B cell (primary cell): ENCODE results near the gene KCNH5. TPM values are rescaled to one million over a fixed set of nuclear protein-coding genes. Genes with fewer than 3 reads are reported as not detected.

ENCODE experiments used
- ATAC-seq: fragments of 200-7000 bp; cut with Tn5 transposase; one replicate; pipeline ENCODE4 v1.10.0; 2021; ENCODE audit warnings: low read depth, mild to moderate bottlenecking, moderate number of reproducible peaks, moderate library complexity
- CTCF ChIA-PET: fragments of 350-600 bp; sonication (Branson Sonifier 250); formaldehyde crosslinking; loops from one replicate; lab custom pipeline; 2021; ENCODE audit warnings: antibody characterized with exemption, inconsistent platforms; lab: Charles Lee
- POLR2A ChIA-PET: fragments of 350-600 bp; sonication (Branson Sonifier 250); formaldehyde crosslinking; loops from one replicate; lab custom pipeline; 2021; ENCODE audit warnings: antibody characterized with exemption; lab: Charles Lee
- DNase-seq: peaks from one replicate; pipeline ENCODE4 v3.0.0; 2013
- H2AFZ ChIP-seq: 2 replicates; pipeline ENCODE4 v1.6.1; 2012; ENCODE audit warnings: mild to moderate bottlenecking, low read depth, low read length; ENCODE audit not compliant: insufficient read depth, poor library complexity, severe bottlenecking
- H3K27ac ChIP-seq, 2 donors: 1 replicate in 1 of 2; 2 replicates in 1 of 2; pipeline ENCODE4 v1.5.1; 2012 to 2013; ENCODE audit warnings: low read length in 2 of 2, mild to moderate bottlenecking in 2 of 2, moderate library complexity in 1 of 2
- H3K27me3 ChIP-seq, 4 experiments: fragments of 200-600 bp in 1 of 4; sonication (generic) in 1 of 4; replicated peaks in 1 of 4; 1 replicate in 2 of 4; 2 replicates in 2 of 4; pipeline versions ENCODE4 v1.6.1 to v1.7.0; 2013 to 2016; ENCODE audit warnings: low read length in 3 of 4, mild to moderate bottlenecking in 2 of 4, mixed read lengths in 1 of 4, moderate library complexity in 1 of 4; ENCODE audit not compliant: insufficient read depth in 4 of 4, control insufficient read depth in 3 of 4; ENCODE audit errors: control extremely low read depth in 1 of 4
- H3K36me3 ChIP-seq, 2 experiments: replicated peaks in 1 of 2; 1 replicate in 1 of 2; 2 replicates in 1 of 2; pipeline versions ENCODE4 v1.6.1 to v1.7.1; 2013; ENCODE audit warnings: low read length in 1 of 2; ENCODE audit not compliant: insufficient read depth in 2 of 2, control insufficient read depth in 1 of 2; ENCODE audit errors: control extremely low read depth in 1 of 2, extremely low read depth in 1 of 2
- H3K4me1 ChIP-seq, 2 donors: fragments of 200-600 bp in 1 of 2; sonication (generic) in 1 of 2; 1 replicate in 1 of 2; 2 replicates in 1 of 2; pipeline versions ENCODE4 v1.5.1 to v1.6.1; 2013 to 2017; ENCODE audit warnings: low read length in 2 of 2; ENCODE audit not compliant: control insufficient read depth in 2 of 2, insufficient read depth in 2 of 2
- H3K4me2 ChIP-seq: replicated peaks from 2 replicates; pipeline ENCODE3; 2012; ENCODE audit warnings: mild to moderate bottlenecking, low read depth, low read length; ENCODE audit not compliant: poor library complexity, severe bottlenecking
- H3K4me3 ChIP-seq, 5 experiments: fragments of 200-600 bp in 1 of 5; sonication (generic) in 1 of 5; 1 replicate in 3 of 5; 2 replicates in 2 of 5; pipeline versions ENCODE4 v1.5.1 to v1.7.0; 2011 to 2016; ENCODE audit warnings: low read length in 4 of 5, mild to moderate bottlenecking in 4 of 5, low read depth in 2 of 5, control low read depth in 1 of 5, moderate library complexity in 1 of 5; ENCODE audit not compliant: insufficient read depth in 1 of 5; ENCODE audit errors: control extremely low read depth in 1 of 5, extremely low read depth in 1 of 5
- H3K79me2 ChIP-seq: fragments of 200-600 bp; sonication (generic); one replicate; pipeline ENCODE4 v1.6.0; 2016; ENCODE audit warnings: low read length; ENCODE audit not compliant: control insufficient read depth, insufficient read depth
- H3K9ac ChIP-seq: fragments of 200-600 bp; sonication (generic); 2 replicates; pipeline ENCODE4 v1.6.1; 2017; ENCODE audit warnings: mild to moderate bottlenecking, low read length, moderate library complexity
- H3K9me3 ChIP-seq, 3 donors: one replicate each; pipeline versions ENCODE4 v1.6.1 to v1.7.1; 2013; ENCODE audit warnings: low read length in 2 of 3; ENCODE audit not compliant: control insufficient read depth in 2 of 3, insufficient read depth in 1 of 3; ENCODE audit errors: control extremely low read depth in 1 of 3
- H4K20me1 ChIP-seq: 2 replicates; pipeline ENCODE4 v1.6.0; 2012; ENCODE audit warnings: mild to moderate bottlenecking, low read length; ENCODE audit not compliant: insufficient read depth, control insufficient read depth, poor library complexity, severe bottlenecking
- H3K27ac Mint-ChIP-seq: one replicate; pipeline ENCODE4 v1.8.0; 2021; ENCODE audit warnings: mixed read lengths
- H3K27me3 Mint-ChIP-seq: one replicate; pipeline ENCODE4 v1.8.0; 2021; ENCODE audit warnings: mixed read lengths
- H3K4me1 Mint-ChIP-seq: one replicate; pipeline ENCODE4 v1.8.0; 2021; ENCODE audit warnings: mixed read lengths
- H3K4me3 Mint-ChIP-seq: one replicate; pipeline ENCODE4 v1.8.0; 2021; ENCODE audit warnings: mixed read lengths
- H3K9me3 Mint-ChIP-seq: one replicate; pipeline ENCODE4 v1.8.0; 2022; ENCODE audit warnings: mixed read lengths; ENCODE audit not compliant: insufficient read depth
- CTCF ChIP-seq: fragments of 200-600 bp; IDR thresholded peaks from one replicate; pipeline ENCODE4 v1.8.0; 2022; ENCODE audit warnings: antibody characterized with exemption, mild to moderate bottlenecking
- EZH2 ChIP-seq: IDR thresholded peaks from 2 replicates; pipeline ENCODE4 v1.6.1; 2012; ENCODE audit warnings: borderline replicate concordance, low read depth, mild to moderate bottlenecking, moderate library complexity, low read length; ENCODE audit not compliant: insufficient read depth, poor library complexity, severe bottlenecking
- WGBS: methylation state at CpG from one replicate; pipeline ENCODE4 v1.1.5; 2013; ENCODE audit warnings: missing lambda C conversion rate; ENCODE audit not compliant: insufficient coverage; 5-methylcytosine and 5-hydroxymethylcytosine counted together
- intact Hi-C: fragments of 100-400 bp; cut with micrococcal nuclease; formaldehyde crosslinking; loops from one replicate; pipeline ENCODE4 v1.10.0; 2022
- polyA plus RNA-seq: library from polyadenylated mRNA; depleted of rRNA; stranded (reverse); fragments of >200 nt; gene quantifications from 2 replicates; pipeline ENCODE4 v1.2.3, GENCODE V29; 2012
- total RNA-seq, 2 donors: library from RNA; stranded (reverse); fragments of 120-200 nt in 1 of 2; gene quantifications; 1 replicate in 1 of 2; 2 replicates in 1 of 2; pipeline versions ENCODE4 v1.2.3 to v1.2.4, GENCODE V29; 2013 to 2022

Gene KCNH5
- total and polyA plus RNA-seq, 2 donors (not counting 1 experiment from before 2014, with no cell fraction given) = not detected

GRCh38 chr14:62768753-62769152 is 276.5 kb downstream of the KCNH5 start:
- Histone ChIP-seq H3K4me3 (no peak overlapping the region), H3K27ac (no peak overlapping the region), H3K9me3 (no peaks in the 10 kb centered on the region), H3K4me1 (no peaks in the 10 kb centered on the region), H3K36me3 (no peaks in the 10 kb centered on the region), H3K27me3 (no peaks in the 10 kb centered on the region), H4K20me1 (no peaks in the 10 kb centered on the region), H3K4me2 (no peak overlapping the region), H2AFZ (no peak overlapping the region), H3K79me2 (no peaks in the 10 kb centered on the region), H3K9ac (no peak overlapping the region)
- ATAC-seq = no peak
- ChIA-PET POLR2A (no interaction called here), CTCF (no interaction called here)
- TF ChIP-seq EZH2 (no peak), CTCF (no peak)
- no peak for DNase-seq
- Mint-ChIP-seq H3K9me3 (peaks cover 3% of the 10 kb centered on the region), H3K27ac (no peak overlapping the region), H3K4me1 (no peaks in the 10 kb centered on the region), H3K4me3 (no peak overlapping the region), H3K27me3 (no peaks in the 10 kb centered on the region)
- intact Hi-C loops = no loop called here
- 100% methylated on average over 1 of the region's 2 CpGs for WGBS

DNA sequence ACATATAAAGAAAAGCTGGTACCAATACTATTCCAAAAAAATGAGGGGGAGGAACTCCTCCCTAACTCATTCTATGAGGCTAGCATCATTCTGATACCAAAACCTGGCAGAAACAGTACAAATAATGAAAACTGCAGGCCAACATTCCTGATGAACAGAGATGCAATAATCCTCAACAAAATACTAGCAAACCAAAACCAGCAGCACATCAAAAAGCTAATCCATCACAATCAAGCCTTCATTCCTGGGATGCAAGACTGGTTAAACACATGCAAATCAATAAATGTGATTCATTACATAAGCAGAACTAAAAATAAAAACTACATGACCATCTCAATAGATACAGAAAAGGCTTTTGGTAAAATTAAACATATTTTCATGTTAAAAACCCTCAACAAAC is 281.3 kb downstream of the KCNH5 start:
- Histone ChIP-seq H3K27ac (no peak overlapping the region), H3K36me3 (no peaks in the 10 kb centered on the region), H4K20me1 (no peaks in the 10 kb centered on the region), H3K4me1 (no peaks in the 10 kb centered on the region), H3K9me3 (peaks cover 0 to 7% (median 0%) of the 10 kb centered on the region in 3 donors), H2AFZ (no peak overlapping the region), H3K4me3 (no peak overlapping the region), H3K27me3 (no peaks in the 10 kb centered on the region), H3K79me2 (no peaks in the 10 kb centered on the region), H3K4me2 (no peak overlapping the region), H3K9ac (no peak overlapping the region)
- H3K9me3 Mint-ChIP-seq = peaks cover 3% of the 10 kb centered on the region
- CTCF ChIA-PET = no interaction called here
- no peak overlapping the region for H3K27ac Mint-ChIP-seq
- intact Hi-C loops = no loop called here
- H3K4me1 Mint-ChIP-seq = no peaks in the 10 kb centered on the region
- TF ChIP-seq CTCF (no peak), EZH2 (no peak)
- H3K27me3 Mint-ChIP-seq = no peaks in the 10 kb centered on the region
- ATAC-seq (no peak), DNase-seq (no peak)
- no peak overlapping the region for H3K4me3 Mint-ChIP-seq
- POLR2A ChIA-PET = no interaction called here
